ENCODE measurements around the gene NLRP5. TPM values are rescaled to one million over a fixed set of nuclear protein-coding genes. Genes with fewer than 3 reads are reported as not detected.

NLRP5 gene
- total RNA-seq, 1 donor from 2014 or later, result not detected

DNA sequence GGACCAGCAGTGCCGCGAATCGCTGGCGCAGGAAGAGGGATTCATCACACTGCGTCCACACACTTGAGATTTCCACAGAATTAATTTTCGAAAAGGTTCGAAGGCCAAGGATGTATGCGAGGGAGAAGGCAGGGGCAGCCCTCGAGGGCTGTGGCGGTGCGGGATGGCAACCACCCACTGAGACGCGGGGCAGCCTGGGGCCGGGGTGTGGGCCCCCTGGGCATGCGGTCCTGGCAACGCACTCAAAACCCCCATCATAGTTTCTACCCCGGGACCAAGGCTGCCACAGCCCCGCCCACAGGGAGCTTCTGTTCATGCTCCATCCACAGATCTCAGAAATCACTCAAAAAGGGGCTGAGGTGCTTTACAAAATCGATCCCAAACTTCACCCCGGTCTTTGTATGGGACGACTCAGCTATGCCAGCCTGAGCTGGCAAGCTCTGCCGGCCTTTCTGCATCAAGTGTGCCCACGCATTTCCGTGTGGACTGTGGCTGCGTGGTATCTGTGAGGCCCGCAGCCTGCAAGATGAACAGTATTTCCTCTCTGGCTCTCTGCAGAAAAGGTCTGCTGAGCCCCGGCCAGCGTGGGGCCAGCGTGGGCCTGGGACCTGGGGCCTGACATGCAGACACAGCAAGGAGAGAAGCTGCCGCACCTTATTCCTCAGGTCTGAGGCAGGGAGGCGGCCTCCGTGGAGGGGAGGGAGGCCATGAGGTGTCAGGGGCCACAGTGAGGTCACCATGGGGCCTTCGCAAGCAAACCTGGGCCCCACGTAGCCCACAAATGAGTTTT lies 115.4 kb downstream of the NLRP5 start:
- Histone ChIP-seq H3K4me2 (no peak overlapping the region), H3K4me1 (peaks cover 4% of the 10 kb centered on the region), H3K36me3 (no peaks in the 10 kb centered on the region), H3K79me2 (ENCODE audit: low read depth) (peaks cover 65% of the 10 kb centered on the region), H3K27me3 (no peaks in the 10 kb centered on the region), H4K20me1 (ENCODE audit: low read depth) (peaks cover 52% of the 10 kb centered on the region), H3K9ac (no peak overlapping the region), H3K9me3 (ENCODE audit: low read depth) (no peaks in the 10 kb centered on the region), H2AFZ (replicated peaks) (no peak overlapping the region), H3K27ac (no peak overlapping the region), H3F3A (ENCODE audit: low read depth) (peaks cover 5% of the 10 kb centered on the region), H3K4me3 (no peak overlapping the region)
- Mint-ChIP-seq H3K36me3 (peaks cover 28% of the 10 kb centered on the region), H3K4me3 (no peak overlapping the region), H3K9me3 (no peaks in the 10 kb centered on the region), H3K27ac (peak overlapping the region; percentile 29), H3K27me3 (ENCODE audit: insufficient read depth, low read depth) (peaks cover 4% of the 10 kb centered on the region), H3K4me1 (peaks cover 25% of the 10 kb centered on the region)
- DNase-seq (ENCODE audit: low spot score), result no peak
- TF ChIP-seq EZH2phosphoT487 (IDR thresholded peaks at IDR 0.05) (no peak), EZH2 (IDR thresholded peaks at IDR 0.05) (no peak)
- TF ChIP-seq, protein P1, sequence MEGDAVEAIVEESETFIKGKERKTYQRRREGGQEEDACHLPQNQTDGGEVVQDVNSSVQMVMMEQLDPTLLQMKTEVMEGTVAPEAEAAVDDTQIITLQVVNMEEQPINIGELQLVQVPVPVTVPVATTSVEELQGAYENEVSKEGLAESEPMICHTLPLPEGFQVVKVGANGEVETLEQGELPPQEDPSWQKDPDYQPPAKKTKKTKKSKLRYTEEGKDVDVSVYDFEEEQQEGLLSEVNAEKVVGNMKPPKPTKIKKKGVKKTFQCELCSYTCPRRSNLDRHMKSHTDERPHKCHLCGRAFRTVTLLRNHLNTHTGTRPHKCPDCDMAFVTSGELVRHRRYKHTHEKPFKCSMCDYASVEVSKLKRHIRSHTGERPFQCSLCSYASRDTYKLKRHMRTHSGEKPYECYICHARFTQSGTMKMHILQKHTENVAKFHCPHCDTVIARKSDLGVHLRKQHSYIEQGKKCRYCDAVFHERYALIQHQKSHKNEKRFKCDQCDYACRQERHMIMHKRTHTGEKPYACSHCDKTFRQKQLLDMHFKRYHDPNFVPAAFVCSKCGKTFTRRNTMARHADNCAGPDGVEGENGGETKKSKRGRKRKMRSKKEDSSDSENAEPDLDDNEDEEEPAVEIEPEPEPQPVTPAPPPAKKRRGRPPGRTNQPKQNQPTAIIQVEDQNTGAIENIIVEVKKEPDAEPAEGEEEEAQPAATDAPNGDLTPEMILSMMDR (IDR thresholded peaks at IDR 0.05), result no peak

DNA sequence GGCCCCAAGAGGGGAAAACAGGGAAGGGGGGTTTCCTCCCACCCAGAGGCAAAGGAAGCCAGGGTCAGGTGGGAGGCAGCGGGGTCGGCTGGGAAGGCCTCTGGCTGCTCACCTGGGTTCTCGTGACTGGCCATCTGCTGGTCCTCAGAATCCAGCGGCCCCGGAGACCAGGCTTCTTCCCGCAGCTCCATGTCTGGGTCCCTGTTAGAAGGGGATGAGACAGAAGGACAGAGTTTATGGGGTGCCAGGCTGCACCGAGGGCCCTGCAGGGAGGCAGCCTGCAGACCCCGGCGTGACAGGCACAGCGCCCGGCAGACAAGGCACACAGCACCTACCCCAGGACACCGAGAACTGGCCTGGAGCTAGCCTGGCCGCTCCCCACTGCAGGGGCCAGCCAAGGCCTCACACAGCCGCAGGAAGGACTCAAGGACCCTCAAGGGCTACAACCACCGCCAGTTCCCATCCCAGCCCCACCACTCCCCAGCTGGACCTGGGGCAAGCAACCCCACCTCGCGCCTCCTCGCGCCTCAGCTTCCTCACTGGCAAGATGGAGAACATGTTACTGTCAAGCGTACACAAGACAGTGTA lies 116.5 kb downstream of the NLRP5 start:
- no peaks in the 10 kb centered on the region for H3K9me3 ChIP-seq (ENCODE audit: low read depth)
- no peaks in the 10 kb centered on the region for H3K27me3 ChIP-seq
- no peak overlapping the region for H3K4me3 ChIP-seq
- no peak overlapping the region for H3K9ac ChIP-seq
- no peaks in the 10 kb centered on the region for H3K36me3 ChIP-seq
- Mint-ChIP-seq H3K27ac (peak overlapping the region; percentile 92), H3K4me1 (peaks cover 30% of the 10 kb centered on the region), H3K36me3 (peaks cover 26% of the 10 kb centered on the region), H3K27me3 (ENCODE audit: insufficient read depth, low read depth) (no peaks in the 10 kb centered on the region), H3K9me3 (no peaks in the 10 kb centered on the region), H3K4me3 (peak overlapping the region; percentile 52)
- H3F3A ChIP-seq (ENCODE audit: low read depth), result peaks cover 5% of the 10 kb centered on the region
- peaks cover 65% of the 10 kb centered on the region for H3K79me2 ChIP-seq (ENCODE audit: low read depth)
- TF ChIP-seq EZH2phosphoT487 (IDR thresholded peaks at IDR 0.05) (no peak), EZH2 (IDR thresholded peaks at IDR 0.05) (no peak)
- TF ChIP-seq, protein P1 (IDR thresholded peaks at IDR 0.05), result no peak
- H3K4me2 ChIP-seq, result no peak overlapping the region
- H2AFZ ChIP-seq (replicated peaks), result no peak overlapping the region
- peaks cover 4% of the 10 kb centered on the region for H3K4me1 ChIP-seq
- no peak for DNase-seq (ENCODE audit: low spot score)
- H3K27ac ChIP-seq, result no peak overlapping the region
- H4K20me1 ChIP-seq (ENCODE audit: low read depth), result peaks cover 58% of the 10 kb centered on the region

DNA sequence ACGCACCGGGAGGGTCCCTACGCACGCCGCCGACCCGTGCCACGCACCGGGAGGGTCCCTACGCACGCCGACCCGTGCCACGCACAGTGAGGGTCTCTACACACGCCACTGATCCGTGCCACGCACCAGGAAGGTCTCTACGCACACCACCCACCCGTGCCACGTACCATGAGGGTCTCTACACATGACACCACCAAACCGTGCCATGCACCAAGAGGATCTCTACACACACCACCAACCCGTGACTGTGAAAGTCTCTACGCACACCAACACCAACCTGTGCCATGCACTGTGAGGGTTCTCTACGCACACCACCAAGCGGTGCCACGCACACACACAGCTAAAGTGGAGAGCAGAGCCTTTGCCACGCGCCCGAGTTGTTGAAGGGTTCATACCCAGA lies 117.8 kb downstream of the NLRP5 start:
- Mint-ChIP-seq H3K36me3 (peaks cover 24% of the 10 kb centered on the region), H3K9me3 (no peaks in the 10 kb centered on the region), H3K27ac (peak overlapping the region; percentile 95), H3K4me1 (peaks cover 38% of the 10 kb centered on the region), H3K27me3 (ENCODE audit: insufficient read depth, low read depth) (no peaks in the 10 kb centered on the region), H3K4me3 (peak overlapping the region; percentile 69)
- Histone ChIP-seq H3K9me3 (ENCODE audit: low read depth) (no peaks in the 10 kb centered on the region), H3K4me1 (peaks cover 11% of the 10 kb centered on the region), H3K36me3 (no peaks in the 10 kb centered on the region), H3K4me2 (no peak overlapping the region), H3K27ac (no peak overlapping the region), H3K27me3 (no peaks in the 10 kb centered on the region), H3F3A (ENCODE audit: low read depth) (peaks cover 5% of the 10 kb centered on the region), H3K9ac (no peak overlapping the region), H3K79me2 (ENCODE audit: low read depth) (peaks cover 77% of the 10 kb centered on the region), H2AFZ (replicated peaks) (no peak overlapping the region), H4K20me1 (ENCODE audit: low read depth) (peaks cover 71% of the 10 kb centered on the region), H3K4me3 (no peak overlapping the region)
- TF ChIP-seq, protein P1 (IDR thresholded peaks at IDR 0.05), result no peak
- TF ChIP-seq EZH2phosphoT487 (IDR thresholded peaks at IDR 0.05) (no peak), EZH2 (IDR thresholded peaks at IDR 0.05) (no peak)
- DNase-seq (ENCODE audit: low spot score), result no peak
